Adrenal gland (tissue), 12 donors: ENCODE results near the gene CBLN3. TPM values are rescaled to one million over a fixed set of nuclear protein-coding genes. Genes with fewer than 3 reads are reported as not detected.
A peak's percentile ranks its signal among the peaks of the same experiment; 100 is the strongest.

Experiments used
- DNase-seq, 7 donors: peaks; one replicate each; pipeline ENCODE4 v3.0.0-alpha.2; 2019 to 2020
- H3K27ac ChIP-seq, 5 donors: fragments of 200-600 bp; sonication (generic) in 4 of 5; 1 replicate in 3 of 5; 2 replicates in 2 of 5; pipeline versions ENCODE4 v1.5.1 to v1.8.0; 2016 to 2020; ENCODE audit warnings: mild to moderate bottlenecking in 1 of 5
- H3K27me3 ChIP-seq: fragments of 200-600 bp; 2 replicates; pipeline ENCODE4 v1.8.0; 2021
- H3K36me3 ChIP-seq, 2 donors: fragments of 200-600 bp; replicated peaks in 1 of 2; 1 replicate in 1 of 2; 2 replicates in 1 of 2; pipeline versions ENCODE4 v1.5.1 to v1.8.0; 2018 to 2022
- H3K4me1 ChIP-seq, 2 donors: fragments of 200-600 bp; replicated peaks in 1 of 2; 1 replicate in 1 of 2; 2 replicates in 1 of 2; pipeline versions ENCODE4 v1.5.1 to v1.8.0; 2018 to 2021
- H3K4me3 ChIP-seq, 4 donors: fragments of 200-600 bp; sonication (generic) in 3 of 4; one replicate each; pipeline ENCODE4 v1.5.1; 2016 to 2018
- H3K9me3 ChIP-seq, 3 donors: fragments of 200-600 bp; sonication (generic) in 1 of 3; replicated peaks in 1 of 3; 1 replicate in 2 of 3; 2 replicates in 1 of 3; pipeline versions ENCODE4 v1.5.1 to v1.8.0; 2016 to 2021
- CTCF ChIP-seq, 6 experiments: fragments of 450-650 bp in 4 of 6; fragments of 200-600 bp in 2 of 6; sonication (generic) in 1 of 6; IDR thresholded peaks; 1 replicate in 5 of 6; 2 replicates in 1 of 6; pipeline versions ENCODE4 v1.5.1 to v1.8.0; 2016 to 2021; ENCODE audit warnings: antibody characterized with exemption in 6 of 6, mild to moderate bottlenecking in 2 of 6, moderate library complexity in 1 of 6
- POLR2A ChIP-seq, 2 donors: fragments of 450-650 bp; IDR thresholded peaks; one replicate each; pipeline ENCODE4 v1.6.1; 2017; ENCODE audit warnings: antibody characterized with exemption in 2 of 2, mild to moderate bottlenecking in 2 of 2, moderate library complexity in 1 of 2
- WGBS, 4 donors: extraction: QIAGEN DNeasy Blood & Tissue Kit in 2 of 4; methylation state at CpG; one replicate each; pipeline versions ENCODE4 v1.1.5 to v1.1.7; 2013 to 2017; 5-methylcytosine and 5-hydroxymethylcytosine counted together
- intact Hi-C, 2 donors: fragments of 100-400 bp; cut with DNase I; formaldehyde crosslinking; loops; one replicate each; pipeline versions ENCODE4 v1.14.1 to v1.15.0; 2022 to 2023
- polyA plus RNA-seq, 3 donors: library from polyadenylated mRNA; stranded (reverse); fragments of 200-250 nt in 2 of 3; fragments of 350-450 nt in 1 of 3; fragmentation: Illumina TruSeq in 1 of 3; extraction: RNeasy Lipid Tissue Mini Kit (QIAGEN cat#74804) in 1 of 3; gene quantifications; one replicate each; pipeline ENCODE4 v1.2.3, GENCODE V29; 2013 to 2014
- total RNA-seq, 9 donors: library from RNA; depleted of rRNA in 4 of 9; stranded (reverse); fragments of >200 nt in 4 of 9; fragments of 120-200 nt in 1 of 9; fragmentation: NEBNext Ultra II Directional in 1 of 9; extraction: Animal tissue kit (Norgen Biotek cat#: 25700) in 1 of 9; gene quantifications; one replicate each; pipeline versions ENCODE4 v1.1.0 to v1.2.4, GENCODE V29; 2013 to 2023
- donor health status: healthy with polysubstance abuse.
- donor health status: Bipolar disorder and iron deficiency.
- donor health status: DM: yes; HTN: yes; CAD: no.
- donor health status: DM: no; HTN: no; CAD: no.
- donor health status: DM: no; HTN: no; CAD: no.
- donor health status: DM: yes; HTN: yes; CAD: no.

The CBLN3 gene
- total and polyA plus RNA-seq, 12 donors = 3.9 to 43.6 (median 11.9) TPM

GRCh38 chr14:24387009-24387345 is 42.5 kb downstream of the CBLN3 start:
- TF ChIP-seq POLR2A (IDR thresholded peaks at IDR 0.05) = no peak
- TF ChIP-seq CTCF (IDR thresholded peaks at IDR 0.05) = no peak
- H3K9me3 ChIP-seq = no peaks in the 10 kb centered on the region
- no peak overlapping the region for H3K4me3 ChIP-seq
- H3K36me3 ChIP-seq = no peaks in the 10 kb centered on the region
- intact Hi-C loops = no loop called here
- H3K27me3 ChIP-seq = no peaks in the 10 kb centered on the region
- no peak overlapping the region for H3K27ac ChIP-seq
- peaks cover 0 to 8% of the 10 kb centered on the region in 2 donors for H3K4me1 ChIP-seq
- WGBS, 4 donors = 73 to 95% (median 82%) methylated on average over 2 of the region's 2 CpGs
- DNase-seq = peak in 1 of 7 donors; percentile 14

GRCh38 chr14:24385524-24385923 is 43.9 kb downstream of the CBLN3 start:
- TF ChIP-seq POLR2A (IDR thresholded peaks at IDR 0.05) (no peak), CTCF (IDR thresholded peaks at IDR 0.05) (no peak)
- Histone ChIP-seq H3K36me3 (no peaks in the 10 kb centered on the region), H3K27ac (no peak overlapping the region), H3K4me1 (peaks cover 0 to 8% of the 10 kb centered on the region in 2 donors), H3K4me3 (no peak overlapping the region), H3K27me3 (no peaks in the 10 kb centered on the region), H3K9me3 (no peaks in the 10 kb centered on the region)
- 72 to 80% (median 76%) methylated on average over 4 of the region's 4 CpGs for WGBS, 4 donors
- intact Hi-C loops = no loop called here
- DNase-seq = no peak

DNA sequence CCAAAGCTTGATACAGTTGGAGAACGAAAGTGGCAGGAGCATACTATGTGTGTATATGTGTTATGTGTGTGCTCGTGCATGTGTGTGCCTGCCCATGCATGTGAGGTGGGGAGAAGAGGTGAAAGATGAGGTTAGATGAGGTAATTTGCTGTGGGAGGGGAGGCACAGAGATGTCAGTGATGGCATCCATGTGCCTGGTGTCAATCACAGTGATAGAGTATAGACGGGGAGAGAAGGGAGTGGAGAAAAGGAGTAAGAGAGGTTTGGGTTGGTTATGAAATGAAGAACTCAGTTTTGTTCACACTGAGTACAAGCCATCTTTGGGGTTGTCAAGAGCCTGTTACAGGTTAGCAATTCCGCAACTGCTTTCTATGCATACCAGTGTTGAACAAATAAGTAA is 45.3 kb downstream of the CBLN3 start:
- peaks cover 0 to 6% of the 10 kb centered on the region in 2 donors for H3K4me1 ChIP-seq
- WGBS, 4 donors = 82 to 88% (median 85%) methylated on average over 4 of the region's 4 CpGs
- no peaks in the 10 kb centered on the region for H3K9me3 ChIP-seq
- no peak overlapping the region for H3K4me3 ChIP-seq
- no peak for TF ChIP-seq CTCF (IDR thresholded peaks at IDR 0.05)
- no peak for TF ChIP-seq POLR2A (IDR thresholded peaks at IDR 0.05)
- no peak overlapping the region for H3K27ac ChIP-seq
- no peak for DNase-seq
- intact Hi-C loops = no loop called here
- no peaks in the 10 kb centered on the region for H3K36me3 ChIP-seq
- H3K27me3 ChIP-seq = no peaks in the 10 kb centered on the region

GRCh38 chr14:24382064-24382371 is 47.5 kb downstream of the CBLN3 start:
- no peaks in the 10 kb centered on the region for H3K27me3 ChIP-seq
- 57 to 83% (median 64%) methylated on average over 4 of the region's 4 CpGs for WGBS, 4 donors
- H3K4me1 ChIP-seq = no peaks in the 10 kb centered on the region
- peak overlapping the region in 2 of 5 donors; percentile 22 to 29 for H3K27ac ChIP-seq
- no peak overlapping the region for H3K4me3 ChIP-seq
- no peaks in the 10 kb centered on the region for H3K36me3 ChIP-seq
- DNase-seq = peak in 1 of 7 donors; percentile 63
- no peaks in the 10 kb centered on the region for H3K9me3 ChIP-seq
- TF ChIP-seq POLR2A (IDR thresholded peaks at IDR 0.05) (no peak), CTCF (IDR thresholded peaks at IDR 0.05) (no peak)
- intact Hi-C loops = no loop called here
